Breast epithelium (tissue), 4 donors: ENCODE measurements around the gene ELL. TPM values are rescaled to one million over a fixed set of nuclear protein-coding genes. Genes with fewer than 3 reads are reported as not detected.

ENCODE experiments used
- DNase-seq, 2 donors: peaks; one replicate each; pipeline ENCODE4 v3.0.0-alpha.2; 2019; ENCODE audit warnings: low spot score in 2 of 2
- H3K27ac ChIP-seq, 2 donors: fragments of 200-600 bp; sonication (generic) in 1 of 2; one replicate each; pipeline ENCODE4 v1.5.1; 2016 to 2019; ENCODE audit warnings: mild to moderate bottlenecking in 1 of 2
- H3K27me3 ChIP-seq, 2 donors: fragments of 200-600 bp; sonication (generic) in 1 of 2; one replicate each; pipeline versions ENCODE4 v1.5.1 to v1.6.0; 2017 to 2019; ENCODE audit warnings: control low read depth in 1 of 2, mild to moderate bottlenecking in 1 of 2
- H3K36me3 ChIP-seq: fragments of 200-600 bp; one replicate; pipeline ENCODE4 v1.5.1; 2019
- H3K4me1 ChIP-seq, 2 donors: fragments of 200-600 bp; sonication (generic); one replicate each; pipeline ENCODE4 v1.5.1; 2016 to 2019; ENCODE audit warnings: control low read depth in 1 of 2
- H3K4me3 ChIP-seq, 3 donors: fragments of 200-600 bp; sonication (generic); 1 replicate in 2 of 3; 2 replicates in 1 of 3; pipeline ENCODE4 v1.5.1; 2016 to 2019; ENCODE audit warnings: mild to moderate bottlenecking in 3 of 3, moderate library complexity in 2 of 3
- H3K9me3 ChIP-seq, 2 donors: fragments of 200-600 bp; sonication (generic) in 1 of 2; one replicate each; pipeline ENCODE4 v1.5.1; 2016 to 2019; ENCODE audit warnings: control low read depth in 1 of 2
- CTCF ChIP-seq, 3 donors: fragments of 450-650 bp; IDR thresholded peaks; one replicate each; pipeline ENCODE4 v1.5.1; 2016 to 2017; ENCODE audit warnings: antibody characterized with exemption in 3 of 3, mild to moderate bottlenecking in 3 of 3, moderate library complexity in 3 of 3
- POLR2A ChIP-seq: fragments of 450-650 bp; IDR thresholded peaks from one replicate; pipeline ENCODE4 v1.6.1; 2016; ENCODE audit warnings: antibody characterized with exemption, mild to moderate bottlenecking, moderate library complexity
- POLR2AphosphoS5 ChIP-seq, 3 donors: sonication (generic); formaldehyde crosslinking; IDR thresholded peaks; one replicate each; pipeline ENCODE4 v1.6.1; 2017; ENCODE audit warnings: antibody characterized with exemption in 3 of 3
- intact Hi-C: fragments of 100-400 bp; cut with DNase I; formaldehyde crosslinking; loops from one replicate; pipeline ENCODE4 v1.15.1; 2023; ENCODE audit warnings: low total_unique reads
- total RNA-seq, 3 donors: library from RNA; depleted of rRNA; stranded (reverse); fragments of >200 nt; gene quantifications; one replicate each; pipeline ENCODE4 v1.1.0, GENCODE V29; 2016

ELL gene
- total RNA-seq, 3 donors from 2014 or later: 13.0 to 22.3 (median 15.7) TPM

- no peak for DNase-seq
- TF ChIP-seq POLR2AphosphoS5 (IDR thresholded peaks at IDR 0.05) (no peak), CTCF (IDR thresholded peaks at IDR 0.05) (no peak), POLR2A (no peak)
- H3K9me3 ChIP-seq: no peaks in the 10 kb centered on the region
- peaks cover 43 to 55% of the 10 kb centered on the region in 2 donors for H3K4me1 ChIP-seq
- no peaks in the 10 kb centered on the region for H3K36me3 ChIP-seq
- intact Hi-C loops: no loop called here
- no peak overlapping the region for H3K4me3 ChIP-seq
- no peaks in the 10 kb centered on the region for H3K27me3 ChIP-seq
- peak overlapping the region in 1 of 2 donors; percentile 56 for H3K27ac ChIP-seq
Observed at GRCh38 chr19:18483119-18483890, 38.6 kb downstream of the ELL start.

- Histone ChIP-seq H3K27ac (peak overlapping the region; percentile 83 to 98), H3K9me3 (no peaks in the 10 kb centered on the region), H3K4me1 (peaks cover 40 to 43% of the 10 kb centered on the region in 2 donors), H3K36me3 (no peaks in the 10 kb centered on the region), H3K4me3 (no peak overlapping the region), H3K27me3 (no peaks in the 10 kb centered on the region)
- intact Hi-C loops: no loop called here
- DNase-seq: no peak
- TF ChIP-seq POLR2AphosphoS5 (IDR thresholded peaks at IDR 0.05) (no peak), POLR2A (no peak), CTCF (IDR thresholded peaks at IDR 0.05) (no peak)
Observed at GRCh38 chr19:18481505-18482222, 40.2 kb downstream of the ELL start.

- peak overlapping the region in 1 of 3 donors; percentile 50 for H3K4me3 ChIP-seq
- peak in 1 of 2 donors; percentile 71 for DNase-seq
- H3K27me3 ChIP-seq: no peaks in the 10 kb centered on the region
- TF ChIP-seq POLR2AphosphoS5 (IDR thresholded peaks at IDR 0.05): peak; percentile 72 to 100 (median 97)
- no peak for TF ChIP-seq POLR2A
- H3K4me1 ChIP-seq: peaks cover 34% of the 10 kb centered on the region in 2 donors
- H3K9me3 ChIP-seq: no peaks in the 10 kb centered on the region
- H3K27ac ChIP-seq: peak overlapping the region; percentile 83 to 98
- intact Hi-C loops: no loop called here
- H3K36me3 ChIP-seq: no peaks in the 10 kb centered on the region
Observed at GRCh38 chr19:18480006-18480691, 41.7 kb downstream of the ELL start.

- Histone ChIP-seq H3K27me3 (no peaks in the 10 kb centered on the region), H3K4me3 (peak overlapping the region in 1 of 3 donors; percentile 35), H3K27ac (peak overlapping the region; percentile 83 to 98), H3K9me3 (no peaks in the 10 kb centered on the region), H3K4me1 (peaks cover 32% of the 10 kb centered on the region in 2 donors), H3K36me3 (no peaks in the 10 kb centered on the region)
- intact Hi-C loops: no loop called here
- TF ChIP-seq POLR2A (peak; percentile 16), POLR2AphosphoS5 (IDR thresholded peaks at IDR 0.05) (peak; percentile 86 to 100 (median 91)), CTCF (IDR thresholded peaks at IDR 0.05) (no peak)
- peak in 1 of 2 donors; percentile 64 for DNase-seq
Observed at GRCh38 chr19:18478545-18479311, 43.1 kb downstream of the ELL start.

- intact Hi-C loops: no loop called here
- no peak for DNase-seq
- Histone ChIP-seq H3K4me1 (peaks cover 24 to 32% of the 10 kb centered on the region in 2 donors), H3K27me3 (no peaks in the 10 kb centered on the region), H3K36me3 (no peaks in the 10 kb centered on the region), H3K4me3 (no peak overlapping the region), H3K9me3 (no peaks in the 10 kb centered on the region), H3K27ac (peak overlapping the region; percentile 83 to 98)
- no peak for TF ChIP-seq CTCF (IDR thresholded peaks at IDR 0.05)
- TF ChIP-seq POLR2AphosphoS5 (IDR thresholded peaks at IDR 0.05): no peak
- TF ChIP-seq POLR2A: no peak
Observed at GRCh38 chr19:18477974-18478373, 43.9 kb downstream of the ELL start.
